CD4-positive, alpha-beta T cell treated with Interleukin-6 for 4 hours (primary cell): ENCODE results near the gene RTBDN.
A peak's percentile ranks its signal among the peaks of the same experiment; 100 is the strongest.

Experiments used
- DNase-seq: peaks from one replicate; pipeline ENCODE4 v3.0.0-alpha.2; 2020; ENCODE audit warnings: mixed read lengths

The RTBDN gene

DNA sequence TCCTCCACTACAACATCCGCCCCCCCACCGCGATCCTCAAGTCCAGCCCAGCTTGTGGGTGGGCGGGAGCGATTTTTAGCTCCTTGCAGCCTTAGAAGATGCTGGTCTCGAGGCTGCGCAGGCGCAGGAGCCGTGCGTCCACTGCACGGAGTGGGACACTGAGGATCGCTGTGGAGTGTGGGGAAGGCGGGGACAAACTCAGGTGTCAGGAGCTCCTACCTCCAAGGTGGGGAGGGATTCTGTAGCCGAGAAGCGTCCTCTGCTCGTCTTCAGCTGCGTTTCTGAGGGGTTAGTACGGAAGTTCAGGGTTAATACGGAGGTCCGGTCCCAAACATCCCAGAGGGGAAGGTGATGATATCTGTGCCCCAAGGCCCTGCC is at the start of gene RTBDN:
Gene RTBDN (minus strand): TSS at position 14 of the 378 bp plus-strand sequence. CDS start 4,600 bp downstream, outside the sequence.
- no peak for DNase-seq

DNA sequence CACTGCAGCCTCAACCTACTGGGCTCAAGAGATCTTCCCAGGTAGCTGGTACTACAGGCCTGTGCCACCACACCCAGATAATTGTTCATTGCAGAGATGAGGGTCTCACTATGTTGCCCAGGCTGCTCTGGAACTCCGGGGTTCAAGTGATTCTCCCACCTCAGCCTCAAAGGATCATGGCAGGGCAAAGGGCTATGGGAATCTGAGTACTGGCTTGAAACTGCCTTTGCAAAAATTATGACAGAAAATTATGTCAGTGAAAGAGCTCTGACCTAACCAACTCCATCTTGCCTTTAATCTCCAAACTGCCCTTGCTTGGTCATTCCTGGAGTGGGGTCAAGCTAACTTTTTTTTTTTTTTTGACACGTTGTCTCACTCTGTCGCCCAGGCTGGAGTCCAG is 48.2 kb upstream of the RTBDN start:
- no peak for DNase-seq

DNA sequence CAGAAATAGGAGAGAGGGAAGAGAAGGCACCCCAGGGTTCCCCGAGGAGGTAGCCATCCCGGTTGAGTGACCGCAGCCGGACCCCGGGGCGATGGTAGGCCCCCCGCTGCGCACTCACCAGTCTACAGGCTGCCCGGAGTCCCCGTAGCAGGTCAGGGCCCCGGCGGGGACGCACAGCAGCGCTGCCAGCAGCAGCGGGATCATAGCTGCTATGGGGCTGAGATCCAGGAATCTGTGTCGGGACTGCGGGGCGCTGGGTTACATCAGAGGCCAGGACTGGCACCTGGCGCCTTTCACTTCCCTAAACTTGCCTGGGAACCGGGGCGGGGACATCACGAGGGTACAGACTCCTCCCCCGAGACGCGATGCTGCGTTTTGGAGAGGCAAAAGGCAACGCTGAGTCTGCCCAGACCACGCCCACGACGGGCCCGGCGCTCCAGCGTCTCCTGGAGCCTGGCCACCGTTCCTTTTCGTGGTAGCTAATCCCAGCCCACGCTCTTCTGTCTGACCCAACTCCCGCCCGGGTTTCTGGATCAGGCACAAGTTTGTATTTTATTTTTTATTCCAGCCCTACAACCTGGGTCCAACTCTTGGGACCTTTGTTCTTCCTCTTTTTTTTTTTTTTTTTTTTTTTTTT is 46.9 kb upstream of the RTBDN start, which contains the start of gene DNASE2:
Gene DNASE2 (minus strand): TSS at position 278 of the 637 bp plus-strand sequence. CDS start 74 bp downstream, at position 204.
- peak; percentile 96 for DNase-seq

DNA sequence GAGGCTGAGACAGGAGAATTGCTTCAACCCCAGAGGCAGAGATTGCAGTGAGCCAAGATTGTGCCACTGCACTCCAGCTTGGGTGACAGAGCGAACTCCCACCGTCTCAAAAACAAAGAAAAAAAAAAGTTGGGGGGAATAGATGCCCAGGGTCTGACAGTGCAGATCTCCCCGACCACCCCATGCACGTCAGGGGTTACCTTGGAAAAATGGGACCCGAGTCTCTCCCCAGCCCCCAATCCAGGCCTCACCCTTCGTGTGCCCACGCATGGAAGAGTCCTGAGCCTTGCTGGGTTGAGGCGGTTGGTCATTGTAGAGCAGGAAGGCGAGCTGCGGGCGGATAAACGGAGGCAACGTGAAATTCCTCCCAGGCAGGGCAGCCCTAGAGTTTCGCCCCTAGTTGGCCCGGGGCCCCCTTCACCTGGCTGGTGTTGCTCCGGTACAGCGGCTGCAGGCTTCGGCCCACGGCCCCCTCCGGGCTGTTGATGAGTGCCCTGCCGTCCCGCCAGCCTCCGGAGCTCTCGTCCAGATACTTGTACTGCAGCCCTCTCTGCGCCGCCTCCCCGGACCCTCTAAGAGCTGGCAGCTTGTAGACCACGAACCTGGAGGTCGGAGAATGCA is 46.3 kb upstream of the RTBDN start:
- DNase-seq: peak; percentile 27

DNA sequence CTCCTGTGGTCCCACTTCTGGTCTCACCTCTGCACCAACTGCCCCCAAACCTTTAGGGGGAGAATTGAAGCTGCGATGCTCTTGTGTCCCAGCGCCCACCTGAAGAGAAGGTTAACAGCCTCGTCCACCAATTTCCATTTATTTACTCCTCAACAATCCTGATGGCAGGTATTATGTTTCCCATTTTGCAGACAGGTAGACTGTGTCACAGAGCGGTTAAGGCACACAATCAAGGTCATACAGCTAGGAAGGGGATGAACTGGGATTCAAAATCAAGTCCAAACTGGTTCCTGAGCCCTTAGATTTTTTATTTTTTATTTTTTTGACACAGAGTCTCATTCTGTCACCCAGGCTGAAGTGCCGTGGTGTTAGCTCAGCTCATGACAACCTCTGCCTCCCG is 40.7 kb upstream of the RTBDN start:
- DNase-seq: no peak

DNA sequence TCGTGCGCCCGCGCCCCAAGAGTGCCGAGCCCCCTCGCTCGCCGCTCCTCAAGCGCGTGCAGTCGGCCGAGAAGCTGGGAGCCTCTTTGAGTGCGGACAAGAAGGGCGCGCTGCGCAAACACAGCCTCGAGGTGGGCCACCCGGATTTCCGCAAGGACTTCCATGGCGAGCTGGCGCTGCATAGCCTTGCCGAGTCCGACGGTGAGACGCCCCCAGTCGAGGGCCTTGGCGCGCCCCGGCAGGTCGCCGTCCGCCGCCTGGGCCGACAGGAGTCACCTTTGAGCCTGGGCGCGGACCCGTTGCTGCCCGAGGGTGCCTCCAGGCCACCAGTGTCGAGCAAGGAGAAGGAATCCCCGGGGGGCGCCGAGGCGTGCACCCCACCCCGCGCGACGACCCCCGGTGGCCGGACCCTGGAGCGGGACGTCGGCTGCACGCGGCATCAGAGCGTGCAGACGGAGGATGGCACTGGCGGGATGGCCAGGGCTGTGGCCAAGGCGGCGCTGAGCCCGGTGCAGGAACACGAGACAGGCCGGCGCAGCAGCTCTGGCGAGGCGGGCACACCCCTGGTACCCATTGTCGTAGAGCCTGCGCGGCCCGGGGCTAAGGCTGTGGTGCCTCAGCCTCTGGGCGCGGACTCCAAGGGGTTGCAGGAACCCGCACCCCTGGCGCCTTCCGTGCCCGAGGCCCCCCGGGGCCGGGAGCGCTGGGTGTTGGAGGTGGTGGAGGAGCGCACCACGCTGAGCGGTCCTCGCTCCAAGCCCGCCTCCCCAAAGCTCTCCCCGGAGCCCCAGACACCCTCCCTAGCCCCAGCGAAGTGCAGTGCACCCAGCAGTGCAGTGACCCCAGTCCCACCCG is 39.7 kb upstream of the RTBDN start:
- no peak for DNase-seq

DNA sequence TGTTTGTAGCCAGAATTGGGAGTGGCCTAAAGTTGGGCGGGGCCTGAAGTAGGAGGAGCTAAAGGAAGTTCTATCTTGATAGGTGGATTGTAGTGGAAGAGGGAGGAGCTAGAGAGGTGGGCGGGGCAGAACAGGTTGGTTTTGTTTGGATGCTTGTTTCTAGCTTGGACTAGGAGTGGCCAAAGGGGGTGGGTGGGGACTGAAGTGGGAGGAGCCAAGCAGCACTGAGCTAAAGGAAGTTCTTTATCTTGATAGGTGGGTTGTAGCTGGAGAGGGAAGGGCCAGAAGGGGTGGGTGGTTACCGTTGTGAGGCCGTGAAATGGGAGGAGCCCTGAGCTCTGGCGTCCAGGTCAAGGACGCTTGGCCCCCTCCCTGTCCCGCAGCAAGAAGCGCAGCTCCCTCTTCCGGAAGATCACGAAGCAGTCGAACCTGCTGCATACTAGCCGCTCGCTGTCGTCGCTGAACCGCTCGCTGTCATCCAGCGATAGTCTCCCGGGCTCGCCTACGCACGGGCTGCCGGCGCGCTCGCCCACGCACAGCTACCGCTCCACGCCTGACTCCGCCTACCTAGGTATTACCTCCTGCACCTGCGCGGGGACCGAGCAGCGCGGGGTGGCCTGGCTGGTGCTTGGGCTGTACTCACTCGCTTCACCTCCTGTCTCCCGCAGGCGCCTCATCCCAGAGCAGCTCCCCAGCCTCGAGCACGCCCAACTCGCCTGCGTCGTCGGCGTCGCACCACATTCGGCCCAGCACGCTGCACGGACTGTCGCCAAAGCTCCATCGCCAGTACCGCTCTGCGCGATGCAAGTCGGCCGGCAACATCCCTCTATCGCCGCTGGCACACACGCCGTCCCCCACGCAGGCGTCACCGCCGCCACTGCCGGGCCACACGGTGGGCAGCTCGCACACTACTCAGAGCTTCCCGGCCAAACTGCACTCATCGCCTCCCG is 38.8 kb upstream of the RTBDN start:
- peak; percentile 43 for DNase-seq

DNA sequence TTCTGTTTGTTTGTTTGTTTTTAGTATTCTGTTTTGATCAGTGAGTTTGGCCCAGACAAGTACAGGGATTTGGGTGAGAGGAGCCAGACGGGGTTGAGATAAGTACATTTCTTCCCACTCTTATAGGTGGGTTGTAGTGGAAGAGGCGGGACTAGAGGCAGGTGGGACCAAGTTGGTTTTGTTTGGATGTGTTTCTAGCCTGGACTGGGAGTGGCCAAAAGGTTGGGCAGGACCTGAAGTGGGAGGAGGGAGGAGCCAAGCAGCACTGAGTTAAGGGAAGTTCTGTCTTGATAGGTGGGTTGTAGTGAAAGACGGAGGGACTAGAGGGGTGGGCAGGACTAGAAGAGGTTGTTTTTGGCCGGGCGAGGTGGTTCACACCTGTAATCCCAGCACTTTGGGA is 37.9 kb upstream of the RTBDN start:
- no peak for DNase-seq

DNA sequence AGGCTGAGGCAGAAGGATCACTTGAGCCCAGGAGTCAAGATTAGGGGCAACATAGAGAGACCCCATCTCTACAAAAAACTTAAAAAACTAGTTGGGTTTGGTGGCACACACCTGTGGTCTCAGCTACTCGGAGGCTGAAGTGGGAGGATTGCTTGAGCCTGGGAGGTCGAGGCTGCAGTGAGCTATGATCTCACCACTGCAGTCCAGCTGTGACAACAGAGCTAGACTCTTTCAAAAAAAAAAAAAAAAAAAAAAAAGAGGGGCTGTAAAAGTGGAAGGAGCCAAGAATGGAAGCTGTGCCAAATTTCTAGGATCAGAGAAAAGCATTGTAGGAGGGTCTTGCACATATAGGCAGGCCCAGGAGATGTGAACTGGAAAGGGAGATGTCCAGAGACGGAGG is 37.3 kb upstream of the RTBDN start:
- DNase-seq: no peak

DNA sequence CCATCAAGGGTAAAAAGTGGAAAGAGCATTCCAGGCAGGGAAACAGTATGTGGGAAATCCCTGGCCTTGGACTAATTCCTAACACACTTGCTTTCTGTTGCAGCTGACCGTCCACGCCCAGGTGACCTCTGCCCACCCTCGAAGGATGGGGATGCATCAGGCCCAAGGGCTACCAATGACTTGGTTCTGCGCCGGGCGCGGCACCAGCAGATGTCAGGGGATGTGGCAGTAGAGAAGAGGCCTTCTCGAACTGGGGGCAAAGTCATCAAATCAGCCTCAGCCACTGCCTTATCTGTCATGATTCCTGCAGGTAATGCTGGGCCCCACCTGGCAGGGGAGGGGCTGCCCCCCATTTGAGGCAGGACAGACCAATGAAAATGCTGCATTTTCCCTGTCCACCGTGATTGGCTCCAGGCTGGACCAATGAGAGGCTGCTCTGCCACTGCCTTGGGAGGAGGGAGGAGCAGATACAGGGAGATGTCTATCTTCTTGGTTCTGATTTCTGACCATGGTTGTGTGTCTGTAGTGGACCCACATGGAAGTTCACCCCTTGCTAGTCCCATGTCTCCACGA is 34.2 kb upstream of the RTBDN start:
- peak; percentile 9 for DNase-seq

DNA sequence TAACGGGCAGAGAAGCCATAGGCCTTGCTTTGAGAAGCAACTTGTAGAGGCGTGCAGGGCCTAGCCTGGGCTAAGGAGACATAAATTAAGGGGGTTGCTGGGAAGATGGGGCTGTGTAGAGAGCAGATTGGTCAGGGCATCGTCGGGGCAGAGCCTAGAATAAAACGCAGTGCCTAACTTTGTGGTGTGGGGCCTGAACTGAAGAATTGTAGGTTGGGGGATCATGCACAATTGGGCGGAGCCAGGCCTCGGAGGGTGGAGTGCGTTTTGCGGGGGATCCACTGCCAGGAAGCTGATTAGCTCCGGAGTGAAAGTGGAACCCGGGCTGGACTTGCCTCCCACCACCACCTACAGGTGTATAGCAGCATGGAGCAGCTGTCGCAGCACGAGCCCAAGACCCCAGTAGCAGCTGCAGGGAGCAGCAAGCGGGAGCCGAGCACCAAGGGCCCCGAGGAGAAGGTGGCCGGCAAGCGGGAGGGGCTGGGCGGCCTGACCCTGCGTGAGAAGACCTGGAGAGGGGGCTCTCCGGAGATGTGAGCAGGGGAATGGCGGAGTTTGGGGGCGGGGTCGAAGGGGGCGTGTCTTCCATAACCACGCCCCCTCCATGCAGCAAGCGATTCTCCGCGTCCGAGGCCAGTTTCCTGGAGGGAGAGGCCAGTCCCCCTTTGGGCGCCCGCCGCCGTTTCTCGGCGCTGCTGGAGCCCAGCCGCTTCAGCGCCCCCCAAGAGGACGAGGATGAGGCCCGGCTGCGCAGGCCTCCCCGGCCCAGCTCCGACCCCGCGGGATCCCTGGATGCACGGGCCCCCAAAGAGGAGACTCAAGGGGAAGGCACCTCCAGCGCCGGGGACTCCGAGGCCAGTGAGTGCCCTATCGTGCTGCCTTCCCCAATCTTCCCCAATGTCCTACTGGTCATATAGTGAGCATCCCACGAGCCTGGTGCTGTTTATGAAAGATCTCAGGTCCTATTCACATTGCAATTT is 33.0 kb upstream of the RTBDN start:
- peak; percentile 70 for DNase-seq

DNA sequence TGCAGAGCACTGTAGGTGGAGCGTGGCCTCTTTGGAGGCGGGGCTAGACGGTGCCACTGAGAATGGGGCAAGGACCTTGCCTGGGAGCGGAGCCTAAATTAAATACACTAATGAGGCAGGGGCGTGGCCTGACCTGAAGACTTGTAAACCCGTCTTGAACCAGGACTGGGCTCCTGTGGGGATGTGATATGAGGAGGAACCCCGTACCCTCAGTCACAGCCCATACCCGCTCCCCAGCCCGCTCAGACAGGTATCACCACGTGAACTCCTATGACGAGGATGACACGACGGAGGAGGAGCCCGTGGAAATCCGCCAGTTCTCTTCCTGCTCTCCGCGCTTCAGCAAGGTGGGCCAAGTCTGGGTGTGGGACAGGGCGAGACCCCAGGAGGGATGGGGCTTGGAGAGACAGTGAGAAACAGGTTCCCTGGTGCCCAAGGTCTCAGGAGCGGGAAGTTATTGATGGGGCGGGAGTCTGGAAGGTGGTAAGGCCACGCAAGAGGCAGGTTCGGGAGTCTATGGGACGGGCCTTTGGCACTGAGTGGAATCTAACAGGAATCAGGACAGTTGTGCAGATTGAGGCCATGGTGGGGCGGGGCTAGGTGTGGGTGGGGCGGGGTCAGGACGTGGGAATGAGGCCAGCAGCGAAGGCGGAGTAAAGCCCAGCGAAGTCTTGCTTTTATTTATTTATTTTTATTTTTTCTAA is 32.2 kb upstream of the RTBDN start:
- DNase-seq: no peak

DNA sequence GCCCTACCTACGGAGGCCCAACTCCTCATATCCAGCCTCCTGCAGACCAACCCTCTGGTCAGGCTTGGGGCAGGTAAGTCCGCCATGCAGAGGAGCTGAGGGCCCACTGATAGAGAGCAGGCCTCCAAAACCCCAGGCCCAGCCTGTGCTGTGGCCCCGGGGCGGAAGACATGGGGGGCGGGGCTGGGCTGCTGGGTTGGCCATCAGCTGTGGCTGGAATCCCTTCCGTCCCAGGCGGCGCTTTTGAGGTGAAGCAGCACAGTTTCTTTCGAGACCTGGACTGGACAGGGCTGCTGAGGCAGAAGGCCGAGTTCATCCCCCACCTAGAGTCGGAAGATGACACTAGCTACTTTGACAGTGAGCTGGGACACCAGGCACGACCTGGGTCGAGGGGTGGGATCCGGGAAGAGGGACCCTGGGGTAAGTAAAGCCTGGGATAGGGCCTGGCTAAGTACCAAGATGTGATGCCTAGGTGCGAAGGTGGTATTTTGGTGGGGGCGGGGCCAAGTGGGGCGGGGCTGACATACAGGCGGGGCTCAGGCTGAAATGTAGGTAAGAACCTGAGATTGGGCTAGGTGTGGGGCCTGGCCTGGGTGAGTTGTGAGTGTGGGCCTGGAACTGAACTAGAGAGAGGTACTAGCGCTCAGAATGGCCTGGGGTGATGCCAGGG is 31.5 kb upstream of the RTBDN start:
- no peak for DNase-seq

DNA sequence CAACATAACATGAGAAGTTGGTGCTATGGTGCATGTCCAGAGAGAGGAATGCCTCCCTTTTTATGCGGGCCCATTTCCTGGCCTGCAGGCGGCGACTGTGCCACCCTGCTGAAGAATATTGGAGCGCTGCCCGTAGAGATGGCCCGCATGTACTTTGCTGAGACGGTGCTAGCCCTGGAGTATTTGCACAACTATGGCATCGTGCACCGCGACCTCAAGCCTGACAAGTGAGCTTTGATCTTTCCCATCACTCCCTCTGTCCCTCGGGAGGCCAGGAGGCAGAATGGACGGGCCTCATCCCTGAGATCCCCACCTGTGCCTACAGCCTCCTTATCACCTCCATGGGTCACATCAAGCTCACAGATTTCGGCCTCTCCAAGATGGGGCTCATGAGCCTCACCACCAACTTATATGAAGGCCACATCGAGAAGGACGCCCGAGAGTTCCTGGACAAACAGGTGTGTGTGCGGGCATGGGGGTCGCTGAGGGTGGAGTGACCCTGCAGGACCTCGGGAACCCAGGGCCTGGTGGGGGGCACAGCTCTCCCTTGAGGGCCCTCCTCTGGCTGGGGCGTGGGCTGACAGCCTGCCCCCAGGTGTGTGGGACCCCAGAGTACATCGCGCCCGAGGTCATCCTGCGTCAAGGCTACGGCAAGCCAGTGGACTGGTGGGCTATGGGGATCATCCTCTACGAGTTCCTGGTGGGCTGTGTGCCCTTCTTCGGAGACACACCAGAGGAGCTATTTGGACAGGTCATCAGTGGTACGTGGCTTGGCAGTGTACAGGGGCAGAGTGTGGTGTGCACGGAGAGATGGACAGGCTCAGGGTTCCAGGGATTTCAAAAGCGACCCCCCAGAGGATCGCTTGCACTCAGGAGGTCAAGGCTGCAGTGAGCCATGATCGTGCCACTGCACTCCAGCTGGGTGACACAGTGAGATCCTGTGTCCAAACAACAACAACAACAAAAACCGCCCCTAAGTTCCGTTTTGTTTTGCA is 30.6 kb upstream of the RTBDN start:
- no peak for DNase-seq

DNA sequence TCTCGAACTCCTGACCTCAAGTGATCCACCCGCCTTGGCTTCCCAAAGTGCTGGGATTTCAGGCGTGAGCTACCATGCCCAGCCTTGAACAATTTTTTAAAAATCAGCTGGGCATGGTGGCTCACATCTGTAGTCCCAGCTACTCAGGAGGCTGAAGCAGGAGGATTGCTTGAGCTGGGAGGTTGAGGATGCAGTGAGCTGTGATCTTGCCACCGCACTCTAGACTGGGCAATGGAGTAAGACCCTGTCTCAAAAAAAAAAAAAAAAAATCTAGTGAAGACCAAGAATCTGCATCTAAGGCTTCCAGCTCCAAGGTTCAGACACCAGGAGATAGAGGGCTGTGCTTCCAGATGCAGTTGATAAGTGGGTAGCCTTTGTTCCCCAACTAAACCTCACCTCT is 29.8 kb upstream of the RTBDN start:
- DNase-seq: no peak

DNA sequence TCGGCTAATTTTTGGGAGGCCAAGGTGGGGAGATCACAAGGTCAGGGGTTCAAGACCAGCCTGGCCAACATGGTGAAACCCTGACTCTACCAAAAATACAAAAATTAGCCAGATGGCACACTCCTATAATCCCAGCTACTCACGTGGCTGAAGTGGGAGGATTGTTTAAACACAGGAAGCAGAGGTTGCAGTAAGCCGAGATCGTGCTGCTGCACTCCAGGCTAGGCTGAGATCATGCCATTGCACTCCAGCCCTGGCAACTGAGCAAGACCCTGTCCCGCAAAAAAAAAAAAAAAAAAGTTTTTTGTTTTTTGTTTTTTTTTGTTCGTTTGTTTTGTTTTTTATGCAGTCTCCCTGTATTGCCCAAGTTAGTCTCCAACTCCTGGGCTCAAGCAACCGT is 25.2 kb upstream of the RTBDN start:
- no peak for DNase-seq

DNA sequence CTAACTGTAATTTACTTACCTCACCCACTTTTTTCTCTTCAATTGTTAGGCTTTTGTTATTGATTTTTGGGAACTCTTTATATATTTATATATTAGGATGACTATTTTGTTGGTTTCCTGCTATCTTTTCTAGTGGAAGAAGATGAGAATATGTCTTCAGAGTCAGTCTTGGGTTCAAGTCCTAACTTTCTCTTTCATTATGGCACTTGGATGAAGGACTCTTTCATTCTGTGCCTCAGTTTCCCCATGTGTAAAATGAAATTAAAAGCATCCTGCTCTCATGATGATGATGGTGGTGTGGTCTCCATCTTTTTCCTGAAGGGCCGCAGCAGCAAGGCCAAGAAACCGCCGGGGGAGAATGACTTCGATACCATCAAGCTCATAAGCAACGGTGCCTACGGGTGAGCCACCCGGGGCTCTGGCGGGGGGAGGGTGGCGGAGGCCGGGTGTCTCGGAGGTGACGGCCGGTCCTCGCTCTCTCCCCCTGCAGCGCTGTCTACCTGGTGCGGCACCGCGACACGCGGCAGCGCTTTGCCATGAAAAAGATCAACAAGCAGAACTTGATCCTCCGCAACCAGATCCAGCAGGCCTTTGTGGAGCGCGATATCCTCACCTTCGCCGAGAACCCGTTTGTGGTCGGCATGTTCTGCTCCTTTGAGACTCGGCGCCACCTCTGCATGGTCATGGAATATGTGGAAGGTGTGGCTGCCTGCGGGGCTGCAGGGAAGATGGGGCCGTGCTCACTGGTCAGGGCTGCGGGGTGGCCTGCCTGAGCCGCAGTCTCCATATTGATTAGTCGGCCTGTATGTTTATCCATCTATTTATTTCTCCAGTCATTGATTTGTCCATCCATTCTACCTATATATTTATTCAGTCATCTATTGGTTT is 23.9 kb upstream of the RTBDN start:
- DNase-seq: no peak
